GM12891 (cell line): Measurements from ENCODE around the gene OPCML.

ENCODE experiments used
- POLR2A ChIP-seq: IDR thresholded peaks from 2 replicates; pipeline ENCODE4 v1.6.1; 2011; ENCODE audit warnings: low read depth, low read length, control low read depth
- POLR2AphosphoS5 ChIP-seq: IDR thresholded peaks from 2 replicates; pipeline ENCODE4 v1.6.1; 2011; ENCODE audit warnings: low read depth, low read length, control low read depth
- TAF1 ChIP-seq: IDR thresholded peaks from 2 replicates; pipeline ENCODE4 v1.6.1; 2011; ENCODE audit warnings: low read depth, low read length, control low read depth

DNA sequence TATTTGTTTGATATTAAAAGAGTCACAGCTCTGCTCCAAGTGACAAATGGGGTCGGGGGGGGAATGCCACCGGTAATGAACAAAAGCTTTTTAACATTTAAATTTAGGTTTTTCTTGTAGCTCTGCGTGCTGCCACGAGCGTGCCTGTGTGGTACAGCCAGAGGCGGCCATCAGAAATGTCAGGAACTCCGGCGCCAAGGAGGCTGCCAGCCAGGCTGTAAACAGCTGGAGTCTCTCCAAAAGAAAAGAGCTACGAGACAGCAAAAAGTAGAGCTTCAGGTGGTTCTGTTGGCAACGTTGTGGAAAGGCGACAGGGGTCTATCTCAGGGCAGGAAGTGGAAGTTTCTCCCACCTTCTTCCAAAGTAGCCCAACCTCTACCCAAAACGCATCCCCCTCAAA is 532.8 kb downstream of the OPCML start:
- TF ChIP-seq POLR2A, result no peak
- TF ChIP-seq POLR2AphosphoS5, result no peak
- TF ChIP-seq TAF1, result no peak
